CD4-positive, alpha-beta T cell treated with Interleukin-17A for 4 hours (primary cell): ENCODE measurements around the gene SOX5.
"Not testable (repeated sequence)": the region's sequence is repeated elsewhere in the genome, so short reads cannot be mapped to it uniquely, and the experiment has no call there.

ENCODE experiments used
- DNase-seq: peaks from one replicate; pipeline ENCODE4 v3.0.0-alpha.2; 2020; ENCODE audit warnings: mixed read lengths

SOX5 gene

GRCh38 chr12:23533699-23534098 lies 415.8 kb downstream of the SOX5 start:
- DNase-seq: no peak

- no peak for DNase-seq
Observed at GRCh38 chr12:23533265-23533664, 416.2 kb downstream of the SOX5 start.

GRCh38 chr12:23528316-23528715 lies 421.2 kb downstream of the SOX5 start:
- no peak for DNase-seq

GRCh38 chr12:23525450-23526072 lies 423.9 kb downstream of the SOX5 start:
- DNase-seq: no peak

GRCh38 chr12:23523339-23523738 lies 426.1 kb downstream of the SOX5 start:
- no peak for DNase-seq

GRCh38 chr12:23519444-23519843 lies 430.0 kb downstream of the SOX5 start:
- not testable (repeated sequence) for DNase-seq

GRCh38 chr12:23515785-23516184 lies 433.7 kb downstream of the SOX5 start:
- not testable (repeated sequence) for DNase-seq

GRCh38 chr12:23510484-23510883 lies 439.0 kb downstream of the SOX5 start:
- no peak for DNase-seq

- not testable (repeated sequence) for DNase-seq
Observed at GRCh38 chr12:23509832-23510231, 439.6 kb downstream of the SOX5 start.

GRCh38 chr12:23507785-23508184 lies 441.7 kb downstream of the SOX5 start:
- DNase-seq: not testable (repeated sequence)

GRCh38 chr12:23505736-23506135 lies 443.7 kb downstream of the SOX5 start:
- not testable (repeated sequence) for DNase-seq

GRCh38 chr12:23504641-23505399 lies 444.6 kb downstream of the SOX5 start:
- DNase-seq: no peak

GRCh38 chr12:23504043-23504442 lies 445.4 kb downstream of the SOX5 start:
- no peak for DNase-seq

- DNase-seq: no peak
Observed at GRCh38 chr12:23503544-23503943, 445.9 kb downstream of the SOX5 start.

- no peak for DNase-seq
Observed at GRCh38 chr12:23502259-23502658, 447.2 kb downstream of the SOX5 start.

- DNase-seq: no peak
Observed at GRCh38 chr12:23495472-23495871, 454.0 kb downstream of the SOX5 start.

- no peak for DNase-seq
Observed at GRCh38 chr12:23493672-23494071, 455.8 kb downstream of the SOX5 start.

- DNase-seq: not testable (repeated sequence)
Observed at GRCh38 chr12:23491029-23491428, 458.4 kb downstream of the SOX5 start.

- no peak for DNase-seq
Observed at GRCh38 chr12:23488130-23488529, 461.3 kb downstream of the SOX5 start.

GRCh38 chr12:23484238-23484637 lies 465.2 kb downstream of the SOX5 start:
- no peak for DNase-seq

GRCh38 chr12:23482571-23482970 lies 466.9 kb downstream of the SOX5 start:
- no peak for DNase-seq
